Measurements from ENCODE around the gene STXBP1.
"Not testable (repeated sequence)": the region's sequence is repeated elsewhere in the genome, so short reads cannot be mapped to it uniquely, and the experiment has no call there.

STXBP1 gene

GRCh38 chr9:127570533-127571111 is 41.5 kb upstream of the STXBP1 start:
- H3K4me3 ChIP-seq: no peak overlapping the region
- DNase-seq (ENCODE audit: low spot score in 2 of 2): no peak
- H3K36me3 ChIP-seq (replicated peaks): no peaks in the 10 kb centered on the region
- H3K9me3 ChIP-seq: no peaks in the 10 kb centered on the region
- H3K4me1 ChIP-seq: peaks cover 10% of the 10 kb centered on the region
- no peaks in the 10 kb centered on the region for H3K27me3 ChIP-seq (ENCODE audit: low read depth)
- in situ Hi-C loops (cut with MboI; ENCODE audit: low sequenced_read_pairs): no loop called here

- Histone ChIP-seq H3K36me3 (replicated peaks) (no peaks in the 10 kb centered on the region), H3K4me1 (peaks cover 6% of the 10 kb centered on the region), H3K27me3 (ENCODE audit: low read depth) (no peaks in the 10 kb centered on the region), H3K4me3 (no peak overlapping the region), H3K9me3 (no peaks in the 10 kb centered on the region)
- DNase-seq (ENCODE audit: low spot score in 2 of 2): no peak
- in situ Hi-C loops (cut with MboI; ENCODE audit: low sequenced_read_pairs): no loop called here
Measured at GRCh38 chr9:127571971-127572370, 40.1 kb upstream of the STXBP1 start.

- in situ Hi-C loops (cut with MboI; ENCODE audit: low sequenced_read_pairs): no loop called here
- Histone ChIP-seq H3K9me3 (no peaks in the 10 kb centered on the region), H3K27me3 (ENCODE audit: low read depth) (no peaks in the 10 kb centered on the region), H3K36me3 (replicated peaks) (no peaks in the 10 kb centered on the region), H3K4me3 (no peak overlapping the region), H3K4me1 (peaks cover 5% of the 10 kb centered on the region)
- no peak for DNase-seq (ENCODE audit: low spot score in 2 of 2)
Measured at GRCh38 chr9:127572961-127573721, 38.9 kb upstream of the STXBP1 start.

GRCh38 chr9:127574072-127574993 is 37.7 kb upstream of the STXBP1 start:
- Histone ChIP-seq H3K27me3 (ENCODE audit: low read depth) (no peaks in the 10 kb centered on the region), H3K36me3 (replicated peaks) (no peaks in the 10 kb centered on the region), H3K9me3 (no peaks in the 10 kb centered on the region), H3K4me3 (no peak overlapping the region), H3K4me1 (peaks cover 3% of the 10 kb centered on the region)
- in situ Hi-C loops (cut with MboI; ENCODE audit: low sequenced_read_pairs): no loop called here
- DNase-seq (ENCODE audit: low spot score in 2 of 2): no peak

- Histone ChIP-seq H3K4me1 (no peaks in the 10 kb centered on the region), H3K36me3 (replicated peaks) (no peaks in the 10 kb centered on the region), H3K9me3 (no peaks in the 10 kb centered on the region), H3K27me3 (ENCODE audit: low read depth) (no peaks in the 10 kb centered on the region), H3K4me3 (no peak overlapping the region)
- no peak for DNase-seq (ENCODE audit: low spot score in 2 of 2)
- in situ Hi-C loops (cut with MboI; ENCODE audit: low sequenced_read_pairs): no loop called here
Measured at GRCh38 chr9:127575875-127576778, 36.0 kb upstream of the STXBP1 start.

- in situ Hi-C loops (cut with MboI; ENCODE audit: low sequenced_read_pairs); H3K27me3 ChIP-seq (ENCODE audit: low read depth); H3K4me1 ChIP-seq; H3K9me3 ChIP-seq; H3K36me3 ChIP-seq (replicated peaks); H3K4me3 ChIP-seq; DNase-seq (ENCODE audit: low spot score in 2 of 2): not testable (repeated sequence)
Measured at GRCh38 chr9:127577194-127577593, 34.9 kb upstream of the STXBP1 start.

GRCh38 chr9:127578627-127578951 is 33.5 kb upstream of the STXBP1 start:
- Histone ChIP-seq H3K4me1 (no peaks in the 10 kb centered on the region), H3K4me3 (no peak overlapping the region)
- in situ Hi-C loops (cut with MboI; ENCODE audit: low sequenced_read_pairs): no loop called here

GRCh38 chr9:127578952-127579853 is 32.9 kb upstream of the STXBP1 start:
- H3K4me3 ChIP-seq: no peak overlapping the region
- H3K9me3 ChIP-seq: no peaks in the 10 kb centered on the region; the same call in 1 of the 2 replicates
- no peaks in the 10 kb centered on the region for H3K4me1 ChIP-seq
- H3K27me3 ChIP-seq (ENCODE audit: low read depth): no peaks in the 10 kb centered on the region
- DNase-seq (ENCODE audit: low spot score in 2 of 2): no peak
- H3K36me3 ChIP-seq (replicated peaks): no peaks in the 10 kb centered on the region
- in situ Hi-C loops (cut with MboI; ENCODE audit: low sequenced_read_pairs): no loop called here

More at GRCh38 chr9:127578627-127578951, 33.5 kb upstream of the STXBP1 start:
- no peak for DNase-seq (ENCODE audit: low spot score in 2 of 2)
- Histone ChIP-seq H3K27me3 (ENCODE audit: low read depth) (no peaks in the 10 kb centered on the region), H3K9me3 (no peaks in the 10 kb centered on the region; the same call in 1 of the 2 replicates), H3K36me3 (replicated peaks) (no peaks in the 10 kb centered on the region)

GRCh38 chr9:127580366-127580765 is 31.7 kb upstream of the STXBP1 start:
- Histone ChIP-seq H3K9me3 (no peaks in the 10 kb centered on the region; the same call in 1 of the 2 replicates), H3K36me3 (replicated peaks) (no peaks in the 10 kb centered on the region), H3K4me1 (no peaks in the 10 kb centered on the region), H3K4me3 (no peak overlapping the region), H3K27me3 (ENCODE audit: low read depth) (no peaks in the 10 kb centered on the region)
- no peak for DNase-seq (ENCODE audit: low spot score in 2 of 2)
- in situ Hi-C loops (cut with MboI; ENCODE audit: low sequenced_read_pairs): no loop called here

- in situ Hi-C loops (cut with MboI; ENCODE audit: low sequenced_read_pairs): no loop called here
- H3K27me3 ChIP-seq (ENCODE audit: low read depth): no peaks in the 10 kb centered on the region
- no peaks in the 10 kb centered on the region; the same call in 1 of the 2 replicates for H3K9me3 ChIP-seq
- no peak overlapping the region for H3K4me3 ChIP-seq
- DNase-seq (ENCODE audit: low spot score in 2 of 2): no peak
- no peaks in the 10 kb centered on the region for H3K4me1 ChIP-seq
- no peaks in the 10 kb centered on the region for H3K36me3 ChIP-seq (replicated peaks)
Measured at GRCh38 chr9:127580879-127581475, 31.1 kb upstream of the STXBP1 start.

GRCh38 chr9:127584474-127584805 is 27.6 kb upstream of the STXBP1 start:
- H3K36me3 ChIP-seq (replicated peaks); H3K27me3 ChIP-seq (ENCODE audit: low read depth); H3K4me3 ChIP-seq; H3K4me1 ChIP-seq; in situ Hi-C loops (cut with MboI; ENCODE audit: low sequenced_read_pairs); DNase-seq (ENCODE audit: low spot score in 2 of 2); H3K9me3 ChIP-seq: not testable (repeated sequence)

GRCh38 chr9:127585161-127585819 is 26.8 kb upstream of the STXBP1 start:
- H3K27me3 ChIP-seq (ENCODE audit: low read depth): no peaks in the 10 kb centered on the region
- no peaks in the 10 kb centered on the region; the same call in 1 of the 2 replicates for H3K9me3 ChIP-seq
- H3K36me3 ChIP-seq (replicated peaks): no peaks in the 10 kb centered on the region
- in situ Hi-C loops (cut with MboI; ENCODE audit: low sequenced_read_pairs): loop anchor here (5.0 kb wide), 2 partner anchors 83 to 337 kb away; no protein-coding TSS in a partner anchor
- H3K4me1 ChIP-seq: no peaks in the 10 kb centered on the region
- no peak overlapping the region for H3K4me3 ChIP-seq
- DNase-seq (ENCODE audit: low spot score in 2 of 2): no peak

All from HAP-1 (cell line).